Left lung (tissue), 10 donors: ENCODE data around the gene ZNF223. TPM values are rescaled to one million over a fixed set of nuclear protein-coding genes. Genes with fewer than 3 reads are reported as not detected.

Experiments used
- ATAC-seq: fragments of 200-7000 bp; cut with Tn5 transposase; one replicate; pipeline ENCODE4 v1.9.1; 2020; ENCODE audit warnings: moderate library complexity
- DNase-seq, 4 donors: peaks; one replicate each; pipeline ENCODE4 v3.0.0-alpha.2; 2013 to 2020
- H3K27ac ChIP-seq, 2 donors: fragments of 200-600 bp; sonication (generic) in 1 of 2; one replicate each; pipeline versions ENCODE4 v1.5.0 to v1.8.0; 2020 to 2021
- H3K27me3 ChIP-seq, 2 donors: fragments of 200-600 bp; sonication (generic) in 1 of 2; one replicate each; pipeline versions ENCODE4 v1.5.0 to v1.8.0; 2020 to 2021
- H3K36me3 ChIP-seq, 2 donors: fragments of 200-600 bp; sonication (generic) in 1 of 2; one replicate each; pipeline versions ENCODE4 v1.5.0 to v1.8.0; 2020 to 2021
- H3K4me1 ChIP-seq, 2 donors: fragments of 200-600 bp; one replicate each; pipeline ENCODE4 v1.8.0; 2021
- H3K4me3 ChIP-seq, 2 donors: fragments of 200-600 bp; sonication (generic) in 1 of 2; one replicate each; pipeline versions ENCODE4 v1.5.0 to v1.8.0; 2020 to 2021; ENCODE audit warnings: mild to moderate bottlenecking in 1 of 2
- H3K9me3 ChIP-seq, 2 donors: fragments of 200-600 bp; sonication (generic) in 1 of 2; one replicate each; pipeline versions ENCODE4 v1.5.0 to v1.8.0; 2020 to 2021
- intact Hi-C, 2 donors: fragments of 100-400 bp; cut with DNase I; formaldehyde crosslinking; loops; one replicate each; pipeline versions ENCODE4 v1.11.2 to v1.14.2; 2022
- polyA plus RNA-seq, 6 donors: library from polyadenylated mRNA; unstranded; fragments of 120-200 nt; gene quantifications; one replicate each; pipeline ENCODE4 v1.2.1, GENCODE V29; 2013; ENCODE audit not compliant: insufficient read length in 6 of 6
- total RNA-seq, 2 donors: library from RNA; stranded (reverse); fragmentation: NEBNext Ultra II Directional; extraction: Animal tissue kit (Norgen Biotek cat#: 25700); gene quantifications; one replicate each; pipeline ENCODE4 v1.2.1, GENCODE V29; 2021
- TF ChIP-seq, protein P1 (sequence below), 2 donors: fragments of 200-600 bp; sonication (generic) in 1 of 2; IDR thresholded peaks; one replicate each; pipeline versions ENCODE4 v1.5.0 to v1.8.0; 2021; ENCODE audit warnings: antibody characterized with exemption in 2 of 2
- donor health status: DM: no; HTN: yes; CAD: no.
- donor health status: DM: no; HTN: no; CAD: no.

Gene ZNF223
- total and polyA plus RNA-seq, 8 donors = 5.0 to 16.1 (median 13.6) TPM

DNA sequence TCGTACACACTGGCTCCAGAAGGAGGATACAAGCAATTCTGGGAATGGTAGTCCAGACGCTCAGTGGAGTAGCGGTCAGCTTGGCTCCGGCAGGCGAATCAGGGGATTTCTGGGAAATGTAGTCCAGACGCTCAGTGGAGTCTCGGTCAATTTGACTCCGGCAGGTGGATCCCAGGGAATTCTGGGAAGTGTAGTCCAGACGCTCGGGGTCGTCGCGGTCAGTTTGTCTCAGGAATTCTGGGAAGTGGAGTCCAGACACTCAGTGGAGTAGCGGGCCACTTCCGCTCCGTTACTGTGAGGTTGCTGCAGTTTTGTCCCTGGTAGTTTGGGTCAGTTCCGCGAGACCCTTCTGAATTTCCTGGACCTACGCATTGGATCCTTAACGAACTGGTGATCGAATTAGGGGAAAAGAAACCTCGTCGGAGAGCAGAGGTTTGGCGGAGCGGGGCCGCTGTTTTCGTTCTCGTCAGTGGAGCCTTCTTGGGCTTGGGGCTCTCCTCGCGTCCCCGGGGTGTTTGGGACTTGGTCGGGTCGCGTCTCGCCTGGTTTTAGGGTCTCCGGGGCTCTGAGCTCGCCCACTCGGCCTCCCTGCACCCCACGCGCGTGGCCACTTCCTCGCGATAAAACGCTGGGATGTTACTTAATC lies 61.4 kb downstream of the ZNF223 start, which contains the start of gene ZNF225:
TSS of gene ZNF225 (plus strand) at position 262 of the 646 bp plus-strand sequence. CDS start 2,429 bp downstream, outside the sequence.
- TF ChIP-seq, protein P1, sequence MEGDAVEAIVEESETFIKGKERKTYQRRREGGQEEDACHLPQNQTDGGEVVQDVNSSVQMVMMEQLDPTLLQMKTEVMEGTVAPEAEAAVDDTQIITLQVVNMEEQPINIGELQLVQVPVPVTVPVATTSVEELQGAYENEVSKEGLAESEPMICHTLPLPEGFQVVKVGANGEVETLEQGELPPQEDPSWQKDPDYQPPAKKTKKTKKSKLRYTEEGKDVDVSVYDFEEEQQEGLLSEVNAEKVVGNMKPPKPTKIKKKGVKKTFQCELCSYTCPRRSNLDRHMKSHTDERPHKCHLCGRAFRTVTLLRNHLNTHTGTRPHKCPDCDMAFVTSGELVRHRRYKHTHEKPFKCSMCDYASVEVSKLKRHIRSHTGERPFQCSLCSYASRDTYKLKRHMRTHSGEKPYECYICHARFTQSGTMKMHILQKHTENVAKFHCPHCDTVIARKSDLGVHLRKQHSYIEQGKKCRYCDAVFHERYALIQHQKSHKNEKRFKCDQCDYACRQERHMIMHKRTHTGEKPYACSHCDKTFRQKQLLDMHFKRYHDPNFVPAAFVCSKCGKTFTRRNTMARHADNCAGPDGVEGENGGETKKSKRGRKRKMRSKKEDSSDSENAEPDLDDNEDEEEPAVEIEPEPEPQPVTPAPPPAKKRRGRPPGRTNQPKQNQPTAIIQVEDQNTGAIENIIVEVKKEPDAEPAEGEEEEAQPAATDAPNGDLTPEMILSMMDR (IDR thresholded peaks at IDR 0.05) = no peak
- DNase-seq = peak; percentile 88 to 99 (median 98)
- peak; percentile 99 for ATAC-seq
- H3K4me3 ChIP-seq = peak within 1 kb of the TSS; percentile 59 to 89
- intact Hi-C loops = no loop called here
- H3K36me3 ChIP-seq = peaks cover 0 to 32% of the 10 kb centered on the region in 2 donors
- H3K27me3 ChIP-seq = no peaks in the 10 kb centered on the region
- H3K27ac ChIP-seq = peak within 1 kb of the TSS; percentile 54 to 75
- H3K4me1 ChIP-seq = peaks cover 0 to 24% of the 10 kb centered on the region in 2 donors
- H3K9me3 ChIP-seq = peaks cover 0 to 30% of the 10 kb centered on the region in 2 donors

DNA sequence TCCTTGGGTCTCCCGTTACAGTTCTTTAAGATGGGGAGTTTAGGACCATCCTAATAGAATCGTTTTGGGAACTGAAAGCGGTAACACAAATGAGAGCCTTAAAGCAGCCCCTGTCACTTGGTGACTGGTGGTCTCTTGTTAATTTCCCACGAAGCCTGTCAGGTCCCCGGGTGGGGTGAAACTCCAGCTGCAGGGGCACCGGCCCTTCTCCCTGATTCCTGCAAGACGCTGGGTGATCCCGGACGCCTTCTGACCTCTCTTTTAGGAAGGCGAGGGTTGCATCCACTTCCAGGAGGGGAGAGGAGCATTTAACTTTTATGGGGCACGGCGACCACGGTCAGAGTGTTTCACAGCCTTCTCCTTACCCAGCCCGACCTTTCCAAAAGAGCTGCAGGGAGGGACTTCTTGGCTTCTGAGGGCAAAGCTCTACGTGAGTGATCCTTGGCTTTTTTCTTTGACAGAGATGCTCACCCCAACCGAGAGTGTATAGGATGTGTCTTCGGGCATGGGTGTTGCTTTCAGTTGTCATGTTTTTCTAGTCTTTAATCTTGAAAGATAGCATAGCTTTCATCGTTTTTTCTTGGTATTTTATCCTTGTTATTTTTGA lies 62.1 kb downstream of the ZNF223 start:
- peak; percentile 5 for ATAC-seq
- DNase-seq = no peak
- peak overlapping the region; percentile 59 to 89 for H3K4me3 ChIP-seq
- H3K27ac ChIP-seq = peak overlapping the region; percentile 54 to 75
- peaks cover 0 to 24% of the 10 kb centered on the region in 2 donors for H3K4me1 ChIP-seq
- H3K36me3 ChIP-seq = peaks cover 0 to 33% of the 10 kb centered on the region in 2 donors
- peaks cover 0 to 24% of the 10 kb centered on the region in 2 donors for H3K9me3 ChIP-seq
- H3K27me3 ChIP-seq = no peaks in the 10 kb centered on the region
- intact Hi-C loops = no loop called here
- TF ChIP-seq, protein P1 (IDR thresholded peaks at IDR 0.05) = no peak

Other genes starting within 250 kb of the ZNF223 start
- 1 to 10 TPM; 2.2 to 6.3 TPM for gene LYPD5, start 249.6 kb upstream of the ZNF223 start, total RNA-seq
- under 1 TPM; 0.20 to 0.80 (median 0.46) TPM for gene LYPD5, start 249.6 kb upstream of the ZNF223 start, polyA plus RNA-seq
- 10 to 100 TPM in 1 of 2 donors, 1 to 10 TPM in 1; 8.1 to 10.4 TPM for gene ZNF283, start 224.7 kb upstream of the ZNF223 start, total RNA-seq
- gene ZNF283, start 224.7 kb upstream of the ZNF223 start, polyA plus RNA-seq = 10 to 100 TPM; 19.2 to 26.8 (median 22.6) TPM
- 1 to 10 TPM; 2.1 to 6.1 TPM for gene ZNF404, start 168.1 kb upstream of the ZNF223 start, total RNA-seq
- 10 to 100 TPM; 16.0 to 22.6 (median 21.1) TPM for gene ZNF404, start 168.1 kb upstream of the ZNF223 start, polyA plus RNA-seq
- 10 to 100 TPM; 12.9 to 13.4 TPM for gene ZNF45, start 116.8 kb upstream of the ZNF223 start, total RNA-seq
- 10 to 100 TPM; 30.1 to 33.4 (median 32.1) TPM for gene ZNF45, start 116.8 kb upstream of the ZNF223 start, polyA plus RNA-seq
- gene ZNF221, start 100.8 kb upstream of the ZNF223 start, total RNA-seq = 1 to 10 TPM; 4.3 to 6.5 TPM
- gene ZNF221, start 100.8 kb upstream of the ZNF223 start, polyA plus RNA-seq = 10 to 100 TPM in 1 of 6 donors, 1 to 10 TPM in 5; 6.4 to 11.9 (median 9.4) TPM
- 1 to 10 TPM; 7.2 to 8.1 TPM for gene ZNF155, start 67.8 kb upstream of the ZNF223 start, total RNA-seq
- 10 to 100 TPM; 16.3 to 20.6 (median 17.8) TPM for gene ZNF155, start 67.8 kb upstream of the ZNF223 start, polyA plus RNA-seq
- 1 to 10 TPM; 4.0 to 8.1 TPM for gene ZNF230, start 49.1 kb upstream of the ZNF223 start, total RNA-seq
- 10 to 100 TPM in 1 of 6 donors, 1 to 10 TPM in 5; 7.9 to 10.7 (median 9.4) TPM for gene ZNF230, start 49.1 kb upstream of the ZNF223 start, polyA plus RNA-seq
- gene ZNF222, start 26.7 kb upstream of the ZNF223 start, total RNA-seq = 1 to 10 TPM; 3.2 to 3.4 TPM
- gene ZNF222, start 26.7 kb upstream of the ZNF223 start, polyA plus RNA-seq = 10 to 100 TPM in 5 of 6 donors, 1 to 10 TPM in 1; 9.6 to 13.4 (median 10.4) TPM
- gene ZNF284, start 20.1 kb downstream of the ZNF223 start, total RNA-seq = 1 to 10 TPM; 2.4 to 3.3 TPM
- gene ZNF284, start 20.1 kb downstream of the ZNF223 start, polyA plus RNA-seq = 1 to 10 TPM; 6.1 to 9.9 (median 7.4) TPM
- gene ZNF224, start 42.3 kb downstream of the ZNF223 start, total RNA-seq = 10 to 100 TPM; 21.6 to 21.7 TPM
- 10 to 100 TPM; 43.2 to 52.7 (median 50.9) TPM for gene ZNF224, start 42.3 kb downstream of the ZNF223 start, polyA plus RNA-seq
- 1 to 10 TPM; 4.5 to 5.4 TPM for gene ZNF225, start 61.4 kb downstream of the ZNF223 start, total RNA-seq
- gene ZNF225, start 61.4 kb downstream of the ZNF223 start, polyA plus RNA-seq = 10 to 100 TPM; 11.4 to 14.5 (median 11.6) TPM
- gene ZNF234, start 89.5 kb downstream of the ZNF223 start, total RNA-seq = 10 to 100 TPM; 11.2 to 13.0 TPM
- 10 to 100 TPM; 16.1 to 22.2 (median 20.9) TPM for gene ZNF234, start 89.5 kb downstream of the ZNF223 start, polyA plus RNA-seq
- 10 to 100 TPM; 14.5 to 20.6 TPM for gene ZNF226, start 113.1 kb downstream of the ZNF223 start, total RNA-seq
- 10 to 100 TPM; 25.3 to 37.7 (median 27.8) TPM for gene ZNF226, start 113.1 kb downstream of the ZNF223 start, polyA plus RNA-seq
- gene ZNF227, start 160.5 kb downstream of the ZNF223 start, total RNA-seq = 10 to 100 TPM; 13.3 to 13.8 TPM
- gene ZNF227, start 160.5 kb downstream of the ZNF223 start, polyA plus RNA-seq = 10 to 100 TPM; 24.8 to 34.9 (median 28.6) TPM
- 1 to 10 TPM in 1 of 2 donors, under 1 TPM in 1; 0.29 to 1.4 TPM for gene ZNF233, start 207.8 kb downstream of the ZNF223 start, total RNA-seq
- gene ZNF233, start 207.8 kb downstream of the ZNF223 start, polyA plus RNA-seq = 1 to 10 TPM; 6.0 to 8.3 (median 7.1) TPM